A549 (cell line): Measurements from ENCODE around the gene PPM1H. TPM values are rescaled to one million over a fixed set of nuclear protein-coding genes. Genes with fewer than 3 reads are reported as not detected.

Experiments used
- ATAC-seq, 2 experiments: fragments of 200-7000 bp in 1 of 2; fragments of >200 bp in 1 of 2; cut with Nextera tagmentation in 1 of 2; cut with Tn5 transposase in 1 of 2; 3 replicates each; pipeline versions ENCODE4 v1.8.0 to v1.9.1; 2018 to 2020; ENCODE audit warnings: mild to moderate bottlenecking in 1 of 2, moderate library complexity in 1 of 2
- CTCF ChIA-PET: fragments of 300-600 bp; sonication (Branson Sonifier 250); formaldehyde crosslinking; extraction: SDS; loops from one replicate; lab custom pipeline; 2021; ENCODE audit warnings: antibody characterized with exemption, inconsistent platforms; lab: Yijun Ruan, JAX
- POLR2A ChIA-PET: fragments of 350-600 bp; formaldehyde crosslinking; extraction: SDS; loops from one replicate; lab custom pipeline; 2021; ENCODE audit warnings: antibody characterized with exemption, inconsistent platforms; lab: Yijun Ruan, JAX
- DNase-seq, 2 experiments: peaks; one replicate each; pipeline versions ENCODE4 v3.0.0 to v3.0.0-alpha.2; 2011 to 2016; ENCODE audit warnings: low read depth in 1 of 2, low spot score in 1 of 2
- FAIRE-seq: peaks from 2 replicates; lab custom pipeline; 2011; peaks lifted over from hg19 to GRCh38; lab: Jason Lieb, UNC
- H3K27ac ChIP-seq, 2 experiments: fragments of >200 bp; sonication (Bioruptor Twin); formaldehyde crosslinking; 3 replicates each; pipeline ENCODE4 v1.5.1; 2016 to 2017
- H3K4me1 ChIP-seq: fragments of >200 bp; sonication (Bioruptor Twin); formaldehyde crosslinking; 3 replicates; pipeline ENCODE4 v1.6.1; 2016
- H3K4me2 ChIP-seq: fragments of >200 bp; sonication (Bioruptor Twin); formaldehyde crosslinking; 3 replicates; pipeline ENCODE4 v1.6.1; 2016
- H3K4me3 ChIP-seq: fragments of >200 bp; sonication (Bioruptor Twin); formaldehyde crosslinking; 3 replicates; pipeline ENCODE4 v1.5.1; 2016
- H3K9me3 ChIP-seq: fragments of >200 bp; sonication (Bioruptor Twin); formaldehyde crosslinking; 3 replicates; pipeline ENCODE4 v1.6.1; 2016
- CBX2 ChIP-seq: fragments of 200-600 bp; sonication (generic); IDR thresholded peaks from 2 replicates; pipeline ENCODE4 v1.6.1; 2016; ENCODE audit warnings: low read depth, mild to moderate bottlenecking, borderline replicate concordance
- CHD2 ChIP-seq: fragments of 150-350 bp; IDR thresholded peaks from 2 replicates; pipeline ENCODE4 v1.6.1; 2014; ENCODE audit warnings: low read length; ENCODE audit not compliant: partially characterized antibody
- CHD4 ChIP-seq: fragments of 200-600 bp; sonication (generic); IDR thresholded peaks from 2 replicates; pipeline ENCODE4 v1.6.1; 2016; ENCODE audit warnings: antibody characterized with exemption, mild to moderate bottlenecking, borderline replicate concordance
- EP300 ChIP-seq, 2 experiments: fragments of >200 bp; sonication (Bioruptor Twin); formaldehyde crosslinking; IDR thresholded peaks; 2 replicates in 1 of 2; 3 replicates in 1 of 2; pipeline ENCODE4 v1.6.1; 2016 to 2017
- FOSL2 ChIP-seq, 2 experiments: fragments of 450-650 bp in 1 of 2; fragments of >200 bp in 1 of 2; sonication (Bioruptor Twin) in 1 of 2; formaldehyde crosslinking; IDR thresholded peaks; 2 replicates each; pipeline versions ENCODE4 v1.5.0 to v1.6.1; 2016 to 2020; ENCODE audit warnings: mild to moderate bottlenecking in 1 of 2, moderate library complexity in 1 of 2
- FOXS1 ChIP-seq: fragments of 250-450 bp; sonication (Bioruptor Pico); IDR thresholded peaks from 2 replicates; pipeline ENCODE4 v1.5.0; 2020; ENCODE audit warnings: mild to moderate bottlenecking, moderate library complexity
- HOXB5 ChIP-seq: fragments of 250-450 bp; sonication (Bioruptor Pico); IDR thresholded peaks from 2 replicates; pipeline ENCODE4 v1.5.0; 2020; ENCODE audit warnings: mild to moderate bottlenecking, moderate library complexity
- KDM5A ChIP-seq: fragments of 200-600 bp; sonication (generic); IDR thresholded peaks from 2 replicates; pipeline ENCODE4 v1.6.1; 2016; ENCODE audit warnings: antibody characterized with exemption, mild to moderate bottlenecking
- MYC ChIP-seq: IDR thresholded peaks from 2 replicates; pipeline ENCODE4 v1.6.1; 2012; ENCODE audit warnings: mild to moderate bottlenecking, inconsistent platforms, low read length, improper control_type of control experiment, borderline replicate concordance
- NFE2L2 ChIP-seq: fragments of 150-350 bp; conservative IDR thresholded peaks from 2 replicates; pipeline ENCODE4 v1.6.1; 2014; ENCODE audit warnings: low read length
- NPAS2 ChIP-seq: fragments of 250-450 bp; sonication (Bioruptor Pico); IDR thresholded peaks from 2 replicates; pipeline ENCODE4 v1.8.0; 2022; ENCODE audit warnings: mild to moderate bottlenecking, moderate library complexity, borderline replicate concordance
- NR3C1 ChIP-seq: fragments of >200 bp; sonication (Bioruptor Twin); formaldehyde crosslinking; IDR thresholded peaks from 3 replicates; pipeline ENCODE4 v1.6.1; 2017
- POLR2AphosphoS2 ChIP-seq: conservative IDR thresholded peaks from 2 replicates; pipeline ENCODE4 v1.6.1; 2012; ENCODE audit warnings: low read length, improper control_type of control experiment, inconsistent platforms
- RAD21 ChIP-seq, 2 experiments: fragments of >200 bp in 1 of 2; sonication (Bioruptor Twin) in 1 of 2; formaldehyde crosslinking in 1 of 2; IDR thresholded peaks in 1 of 2; conservative IDR thresholded peaks in 1 of 2; 2 replicates in 1 of 2; 3 replicates in 1 of 2; pipeline ENCODE4 v1.6.1; 2012 to 2018; ENCODE audit warnings: inconsistent platforms in 1 of 2
- RARB ChIP-seq: fragments of 250-450 bp; sonication (Bioruptor Pico); IDR thresholded peaks from 2 replicates; pipeline ENCODE4 v1.8.0; 2021; ENCODE audit warnings: mild to moderate bottlenecking, moderate library complexity
- RNF2 ChIP-seq: fragments of 200-600 bp; sonication (generic); IDR thresholded peaks from 2 replicates; pipeline ENCODE4 v1.6.1; 2016; ENCODE audit warnings: low read depth, mild to moderate bottlenecking, antibody characterized with exemption, moderate library complexity, borderline replicate concordance
- SREBF2 ChIP-seq: fragments of 450-650 bp; IDR thresholded peaks from 2 replicates; pipeline ENCODE4 v1.6.1; 2014; ENCODE audit warnings: mild to moderate bottlenecking, moderate library complexity
- TFCP2L1 ChIP-seq: fragments of 250-450 bp; sonication (Bioruptor Pico); IDR thresholded peaks from 2 replicates; pipeline ENCODE4 v1.5.0; 2021; ENCODE audit warnings: mild to moderate bottlenecking
- TP53 ChIP-seq: fragments of 250-450 bp; sonication (Bioruptor Pico); IDR thresholded peaks from 2 replicates; pipeline ENCODE4 v1.5.0; 2021; ENCODE audit warnings: mild to moderate bottlenecking, moderate library complexity
- ZFP36 ChIP-seq: fragments of 450-650 bp; IDR thresholded peaks from 2 replicates; pipeline ENCODE4 v1.6.1; 2014; ENCODE audit warnings: borderline replicate concordance; ENCODE audit not compliant: partially characterized antibody
- ZNF302 ChIP-seq: fragments of 250-450 bp; sonication (Bioruptor Pico); IDR thresholded peaks from 2 replicates; pipeline ENCODE4 v1.9.0; 2021; ENCODE audit warnings: inconsistent platforms, mild to moderate bottlenecking, moderate library complexity
- ZSCAN20 ChIP-seq: fragments of 250-450 bp; sonication (Bioruptor Pico); IDR thresholded peaks from 2 replicates; pipeline ENCODE4 v1.8.0; 2022; ENCODE audit warnings: mild to moderate bottlenecking, moderate library complexity
- WGBS: methylation state at CpG from one replicate; pipeline ENCODE4 v1.1.6; 2017; ENCODE audit errors: missing lambda C conversion rate; 5-methylcytosine and 5-hydroxymethylcytosine counted together
- polyA plus RNA-seq, 4 experiments: library from polyadenylated mRNA; depleted of rRNA in 3 of 4; stranded (reverse); fragments of >200 nt; fragmentation: RNase III in 1 of 4; extraction: RNeasy Plus Mini Kit Qiagen cat#74134 plus additional on column Dnase treatment in 1 of 4; gene quantifications; 2 replicates in 3 of 4; 3 replicates in 1 of 4; pipeline ENCODE4 v1.2.3, GENCODE V29; 2011 to 2017
- TF ChIP-seq, protein P1 (sequence below): IDR thresholded peaks from 2 replicates; pipeline ENCODE4 v1.6.1; 2012
- TF ChIP-seq, protein P2 (sequence below): fragments of 450-650 bp; IDR thresholded peaks from 2 replicates; pipeline ENCODE4 v1.6.1; 2014; ENCODE audit warnings: antibody characterized with exemption
- TF ChIP-seq, protein P3 (sequence below): IDR thresholded peaks from 2 replicates; pipeline ENCODE4 v1.6.1; 2012; ENCODE audit warnings: low read depth, borderline replicate concordance

PPM1H gene
- polyA plus RNA-seq, 2 of the 4 experiments (the other 2 are of a cell fraction) = 7.8 TPM

DNA sequence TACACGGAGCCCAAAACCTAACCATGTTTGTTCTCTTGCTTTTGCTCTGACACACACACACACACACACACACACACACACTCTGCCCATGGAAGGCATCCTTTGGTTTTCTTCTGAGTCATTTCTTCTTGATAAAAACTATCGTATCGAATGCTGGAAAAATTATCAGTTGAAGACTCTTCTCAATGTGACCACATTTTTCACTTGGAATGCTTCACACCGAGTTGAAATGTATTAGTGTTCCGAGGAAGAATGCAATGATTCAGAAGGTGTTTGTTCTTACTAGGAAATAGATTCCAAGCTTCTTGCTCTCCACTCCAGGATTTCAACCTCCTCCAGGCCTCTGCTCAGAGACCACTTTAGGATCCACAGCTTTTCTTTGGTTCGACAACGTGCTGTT is 242.1 kb downstream of the PPM1H start:
- ChIA-PET CTCF (interaction anchor here (1.3 kb wide), 1 partner anchor 12 kb away, joined by 4 read pairs; no protein-coding TSS in a partner anchor), POLR2A (no interaction called here)
- no peak for FAIRE-seq
- Histone ChIP-seq H3K4me3 (no peak overlapping the region), H3K4me1 (peaks cover 12% of the 10 kb centered on the region), H3K4me2 (peak overlapping the region; percentile 23; the same call in 2 of the 3 replicates), H3K27ac (peak overlapping the region; percentile 27 to 69; a peak in 4 of 6 replicates), H3K9me3 (no peaks in the 10 kb centered on the region)
- 44% methylated on average over 7 of the region's 7 CpGs for whole genome bisulfite sequencing
- ATAC-seq = peak in 1 of 2 experiments; percentile 70; a peak in 4 of 6 replicates
- DNase-seq = peak in 1 of 2 experiments; percentile 33
- TF ChIP-seq, protein P1, sequence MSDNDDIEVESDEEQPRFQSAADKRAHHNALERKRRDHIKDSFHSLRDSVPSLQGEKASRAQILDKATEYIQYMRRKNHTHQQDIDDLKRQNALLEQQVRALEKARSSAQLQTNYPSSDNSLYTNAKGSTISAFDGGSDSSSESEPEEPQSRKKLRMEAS = no peak
- TF ChIP-seq ZSCAN20 (CRISPR knock-in tag) (no peak), FOSL2 (IDR thresholded peaks at IDR 0.05) (no peak), FOSL2 (CRISPR knock-in tag; IDR thresholded peaks at IDR 0.05) (peak; percentile 39; the same call in 1 of the 2 replicates)

DNA sequence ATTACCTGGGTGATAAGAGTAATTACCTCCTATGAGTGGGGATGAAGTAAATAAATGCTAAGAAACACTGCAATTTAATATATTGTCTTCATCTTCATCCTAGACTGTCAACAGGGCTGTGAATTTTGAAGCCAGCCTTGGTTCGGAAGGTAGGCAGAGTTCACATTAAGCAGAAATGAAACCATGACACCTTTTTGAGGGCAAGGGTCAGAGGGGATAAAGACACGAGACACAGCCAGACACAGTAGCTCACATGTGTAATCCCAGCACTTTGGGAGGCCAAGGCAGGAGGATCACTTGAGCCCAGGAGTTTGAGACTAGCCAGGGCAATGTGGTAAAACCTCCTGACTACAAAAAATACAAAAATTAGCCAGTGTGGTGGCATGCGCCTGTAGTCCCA is 243.6 kb downstream of the PPM1H start:
- H3K4me2 ChIP-seq = no peak overlapping the region
- TF ChIP-seq TP53 (CRISPR knock-in tag) = no peak
- TF ChIP-seq SREBF2 = no peak
- TF ChIP-seq RAD21 (conservative IDR thresholded peaks at IDR 0.05 in 1 of 2, IDR thresholded peaks at IDR 0.05 in 1 of 2) = no peak
- TF ChIP-seq CBX2 = no peak
- TF ChIP-seq FOXS1 (CRISPR knock-in tag) = no peak
- TF ChIP-seq NR3C1 = no peak
- TF ChIP-seq POLR2AphosphoS2 = no peak
- TF ChIP-seq, protein P2, sequence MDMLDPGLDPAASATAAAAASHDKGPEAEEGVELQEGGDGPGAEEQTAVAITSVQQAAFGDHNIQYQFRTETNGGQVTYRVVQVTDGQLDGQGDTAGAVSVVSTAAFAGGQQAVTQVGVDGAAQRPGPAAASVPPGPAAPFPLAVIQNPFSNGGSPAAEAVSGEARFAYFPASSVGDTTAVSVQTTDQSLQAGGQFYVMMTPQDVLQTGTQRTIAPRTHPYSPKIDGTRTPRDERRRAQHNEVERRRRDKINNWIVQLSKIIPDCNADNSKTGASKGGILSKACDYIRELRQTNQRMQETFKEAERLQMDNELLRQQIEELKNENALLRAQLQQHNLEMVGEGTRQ = no peak
- TF ChIP-seq EP300 (IDR thresholded peaks at IDR 0.05) = no peak
- no peak for TF ChIP-seq ZFP36
- no peak for TF ChIP-seq CHD2
- TF ChIP-seq FOSL2 (IDR thresholded peaks at IDR 0.05) = no peak
- TF ChIP-seq FOSL2 (CRISPR knock-in tag; IDR thresholded peaks at IDR 0.05) = no peak
- TF ChIP-seq RARB (CRISPR knock-in tag) = no peak
- no peak for TF ChIP-seq KDM5A
- no peak for TF ChIP-seq HOXB5
- TF ChIP-seq ZNF302 (CRISPR knock-in tag) = no peak
- DNase-seq (no peak), ATAC-seq (no peak), FAIRE-seq (no peak)
- H3K9me3 ChIP-seq = no peaks in the 10 kb centered on the region
- WGBS = 96% methylated on average over 3 of the region's 3 CpGs
- ChIA-PET CTCF (interaction anchor here (0.6 kb wide), 1 partner anchor 61 kb away, joined by 3 read pairs; no protein-coding TSS in a partner anchor), POLR2A (no interaction called here)
- 0 out of 6 replicates have a peak overlapping the region, but pooled peaks of 1 of the 2 experiments have one; percentile 17 for H3K27ac ChIP-seq
- H3K4me3 ChIP-seq = no peak overlapping the region
- peaks cover 12% of the 10 kb centered on the region for H3K4me1 ChIP-seq

DNA sequence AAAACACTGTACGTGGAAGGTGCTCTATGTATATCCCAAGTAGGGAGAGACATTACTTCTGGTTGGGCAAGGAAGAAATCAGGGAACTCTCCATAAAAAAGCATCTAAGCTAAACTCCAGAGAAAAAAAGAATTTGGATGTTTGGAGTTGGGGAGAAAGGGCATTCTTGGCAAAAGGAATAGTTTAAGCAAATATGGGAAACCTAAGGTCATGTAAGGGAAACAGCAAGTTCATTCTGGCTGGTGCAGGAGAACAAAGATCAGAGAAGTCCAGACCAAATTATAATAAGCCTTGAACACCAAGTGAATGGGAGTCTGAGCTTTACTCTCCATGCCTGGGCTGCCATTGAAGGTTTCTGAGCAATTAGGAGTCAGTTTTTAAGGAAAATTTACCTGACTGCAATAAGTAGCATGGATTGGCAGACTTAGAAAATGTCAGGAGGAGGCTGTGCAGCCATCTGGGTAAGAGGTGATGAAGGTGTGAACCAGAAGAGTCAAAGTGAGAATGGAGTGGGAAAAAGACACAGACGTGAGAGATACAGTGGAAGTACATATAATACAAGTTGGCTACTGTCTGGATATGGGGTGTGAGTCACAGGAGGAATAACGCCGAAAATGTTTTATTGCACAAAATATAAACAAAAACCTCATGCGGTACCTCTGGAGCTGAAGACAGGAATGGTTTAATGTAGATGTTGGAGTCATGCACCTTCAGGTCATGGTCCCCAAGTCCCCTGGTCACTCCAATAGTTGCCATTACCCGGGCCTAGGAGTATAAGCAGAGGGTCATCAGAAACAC is 245.7 kb downstream of the PPM1H start:
- H3K4me3 ChIP-seq = no peak overlapping the region
- no peak for TF ChIP-seq TFCP2L1 (CRISPR knock-in tag)
- TF ChIP-seq CHD2 = no peak
- TF ChIP-seq CHD4 = no peak
- TF ChIP-seq, protein P3, sequence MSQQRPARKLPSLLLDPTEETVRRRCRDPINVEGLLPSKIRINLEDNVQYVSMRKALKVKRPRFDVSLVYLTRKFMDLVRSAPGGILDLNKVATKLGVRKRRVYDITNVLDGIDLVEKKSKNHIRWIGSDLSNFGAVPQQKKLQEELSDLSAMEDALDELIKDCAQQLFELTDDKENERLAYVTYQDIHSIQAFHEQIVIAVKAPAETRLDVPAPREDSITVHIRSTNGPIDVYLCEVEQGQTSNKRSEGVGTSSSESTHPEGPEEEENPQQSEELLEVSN = no peak
- TF ChIP-seq, protein P1 = no peak
- TF ChIP-seq EP300 (IDR thresholded peaks at IDR 0.05) = no peak
- no peak for TF ChIP-seq RARB (CRISPR knock-in tag)
- TF ChIP-seq MYC = no peak
- TF ChIP-seq NPAS2 (CRISPR knock-in tag) = no peak
- no peak for TF ChIP-seq NFE2L2
- TF ChIP-seq RNF2 = no peak
- TF ChIP-seq, all 56 proteins: peak for 0
- Histone ChIP-seq H3K9me3 (no peaks in the 10 kb centered on the region), H3K27ac (no peak overlapping the region), H3K4me1 (peaks cover 12% of the 10 kb centered on the region), H3K4me2 (no peak overlapping the region)
- WGBS = 83% methylated on average over 6 of the region's 6 CpGs
- CTCF ChIA-PET = interaction anchor here (0.6 to 1.3 kb wide), 6 partner anchors 10 to 21 kb away, joined by 3 to 5 read pairs (median 3); no protein-coding TSS in a partner anchor
- no peak for DNase-seq
- POLR2A ChIA-PET = no interaction called here
- ATAC-seq = no peak
- peak; percentile 72 for FAIRE-seq
